ENCODE measurements around the gene AGAP1. TPM values are rescaled to one million over a fixed set of nuclear protein-coding genes. Genes with fewer than 3 reads are reported as not detected.

The AGAP1 gene
- total and polyA plus RNA-seq, 2 donors (not counting 3 experiments of a cell fraction or from before 2014, with no cell fraction given) = 10.2 to 20.9 TPM

GRCh38 chr2:235951982-235952381 is 458.1 kb downstream of the AGAP1 start:
- dilution Hi-C loops (cut with MboI; ENCODE audit: extremely low pct_ligation_motif_present, low sequenced_read_pairs) (no loop called here), intact Hi-C loops (cut with micrococcal nuclease) (no loop called here)
- no peak overlapping the region for H3K4me3 ChIP-seq (replicated peaks in 1 of 3; ENCODE audit: insufficient read depth in 1 of 3, low read depth in 1 of 3, low read length in 3 of 3)
- no peak overlapping the region for H3K4me2 ChIP-seq (ENCODE audit: insufficient read depth, low read length)
- H3K4me1 ChIP-seq (ENCODE audit: control insufficient read depth, extremely low read depth, insufficient read depth, low read length) = no peaks in the 10 kb centered on the region
- H3K9me3 ChIP-seq (replicated peaks; ENCODE audit: control insufficient read depth, insufficient read depth, low read length) = no peaks in the 10 kb centered on the region
- FAIRE-seq (no peak), DNase-seq (ENCODE audit: low read depth, low spot score) (no peak)
- TF ChIP-seq MAX (IDR thresholded peaks at IDR 0.05; ENCODE audit: insufficient read depth, insufficient read length) = no peak
- no peak for TF ChIP-seq JUN (IDR thresholded peaks at IDR 0.05; ENCODE audit: borderline replicate concordance, insufficient read depth, insufficient read length, low read depth)
- TF ChIP-seq FOS (IDR thresholded peaks at IDR 0.05; ENCODE audit: borderline replicate concordance, insufficient read depth, low read length) = no peak
- TF ChIP-seq EZH2 (IDR thresholded peaks at IDR 0.05; ENCODE audit: borderline replicate concordance, low read depth, low read length, severe bottlenecking) = no peak
- TF ChIP-seq GATA2 (IDR thresholded peaks at IDR 0.05; ENCODE audit: insufficient read depth, insufficient read length, low read depth, low read length) = no peak
- TF ChIP-seq POLR2AphosphoS5 (IDR thresholded peaks at IDR 0.05; ENCODE audit: insufficient read depth, low read depth, low read length) = no peak
- TF ChIP-seq MYC (IDR thresholded peaks at IDR 0.05; ENCODE audit: low read depth, low read length) = no peak
- TF ChIP-seq POLR2A (IDR thresholded peaks at IDR 0.05; ENCODE audit: low read depth, low read length) = no peak
- no peak for TF ChIP-seq CTCF (IDR thresholded peaks at IDR 0.05; ENCODE audit: extremely low read depth in 1 of 2, insufficient read depth in 1 of 2, low read depth in 1 of 2, low read length in 2 of 2)
- H3K27me3 ChIP-seq (ENCODE audit: control insufficient read depth in 2 of 2, insufficient read depth in 2 of 2, low read length in 2 of 2) = no peaks in the 10 kb centered on the region
- CTCF ChIA-PET = no interaction called here
- H3K27ac ChIP-seq (ENCODE audit: insufficient read depth, low read depth, low read length) = no peak overlapping the region
- H3K9me1 ChIP-seq (replicated peaks; ENCODE audit: control insufficient read depth, extremely low read depth, insufficient read depth, low read length) = no peaks in the 10 kb centered on the region
- no peak overlapping the region for H2AFZ ChIP-seq (ENCODE audit: low read depth, low read length)
- H3K36me3 ChIP-seq (ENCODE audit: control insufficient read depth in 2 of 2, extremely low read depth in 1 of 2, insufficient read depth in 2 of 2, low read length in 2 of 2) = no peaks in the 10 kb centered on the region
- POLR2A ChIA-PET = no interaction called here
- H3K9ac ChIP-seq (replicated peaks; ENCODE audit: extremely low read depth, insufficient read depth, low read length) = no peak overlapping the region
- no TSS peak for BruUV-seq (replicated peaks)
- H4K20me1 ChIP-seq (replicated peaks; ENCODE audit: control insufficient read depth, extremely low read depth, insufficient read depth, low read length) = no peaks in the 10 kb centered on the region
- no peaks in the 10 kb centered on the region for H3K79me2 ChIP-seq (ENCODE audit: control insufficient read depth, insufficient read depth, low read length)

All from endothelial cell of umbilical vein (primary cell).